Measurements from ENCODE around the gene PRRG3. TPM values are rescaled to one million over a fixed set of nuclear protein-coding genes. Genes with fewer than 3 reads are reported as not detected.

Gene PRRG3
- total RNA-seq, 2 experiments from 2014 or later, result not detected

- peaks cover 2% of the 10 kb centered on the region for H3K27me3 Mint-ChIP-seq
- no peak for ATAC-seq
- no peak overlapping the region for H3K27ac Mint-ChIP-seq
- ChIA-PET CTCF (interaction anchor here (1.5 kb wide), 1 partner anchor 8 kb away, joined by 3 read pairs; no protein-coding TSS in a partner anchor), POLR2A (no interaction called here)
- H3K4me1 Mint-ChIP-seq, result no peaks in the 10 kb centered on the region
- no peaks in the 10 kb centered on the region for H3K9me3 Mint-ChIP-seq (ENCODE audit: low read depth)
- H3K4me3 Mint-ChIP-seq, result no peak overlapping the region
- no peak for DNase-seq
- intact Hi-C loops (cut with DNase I, micrococcal nuclease), result no loop called here
- no peaks in the 10 kb centered on the region for H3K36me3 Mint-ChIP-seq (ENCODE audit: low read depth)
Measured at GRCh38 chrX:151711154-151711553, 15.9 kb downstream of the PRRG3 start.

- no peak for ATAC-seq
- Mint-ChIP-seq H3K27ac (no peak overlapping the region), H3K36me3 (ENCODE audit: low read depth) (no peaks in the 10 kb centered on the region), H3K27me3 (peaks cover 6% of the 10 kb centered on the region), H3K4me1 (no peaks in the 10 kb centered on the region), H3K4me3 (no peak overlapping the region), H3K9me3 (ENCODE audit: low read depth) (no peaks in the 10 kb centered on the region)
- intact Hi-C loops (cut with DNase I, micrococcal nuclease), result no loop called here
- CTCF ChIA-PET, result interaction anchor here (1.5 kb wide), 1 partner anchor 9 kb away, joined by 3 read pairs; no protein-coding TSS in a partner anchor
- POLR2A ChIA-PET, result no interaction called here
- no peak for DNase-seq
Measured at GRCh38 chrX:151711787-151712186, 16.5 kb downstream of the PRRG3 start.

- Mint-ChIP-seq H3K27me3 (peaks cover 6% of the 10 kb centered on the region), H3K9me3 (ENCODE audit: low read depth) (no peaks in the 10 kb centered on the region), H3K36me3 (ENCODE audit: low read depth) (no peaks in the 10 kb centered on the region), H3K4me1 (no peaks in the 10 kb centered on the region), H3K4me3 (no peak overlapping the region), H3K27ac (no peak overlapping the region)
- intact Hi-C loops (cut with DNase I, micrococcal nuclease), result no loop called here
- DNase-seq (no peak), ATAC-seq (no peak)
- ChIA-PET POLR2A (no interaction called here), CTCF (interaction anchor here (0.7 to 1.5 kb wide), 2 partner anchors 9 to 108 kb away, joined by 3 read pairs; no protein-coding TSS in a partner anchor)
Measured at GRCh38 chrX:151712253-151712652, 17.0 kb downstream of the PRRG3 start.

- no peak for ATAC-seq
- Mint-ChIP-seq H3K27me3 (peaks cover 6% of the 10 kb centered on the region), H3K4me1 (no peaks in the 10 kb centered on the region), H3K9me3 (ENCODE audit: low read depth) (no peaks in the 10 kb centered on the region), H3K36me3 (ENCODE audit: low read depth) (no peaks in the 10 kb centered on the region), H3K27ac (no peak overlapping the region), H3K4me3 (no peak overlapping the region)
- DNase-seq, result peak; percentile 34
- ChIA-PET POLR2A (no interaction called here), CTCF (no interaction called here)
- intact Hi-C loops (cut with DNase I, micrococcal nuclease), result no loop called here
Measured at GRCh38 chrX:151713849-151714248, 18.6 kb downstream of the PRRG3 start.

GRCh38 chrX:151714362-151714761 lies 19.1 kb downstream of the PRRG3 start:
- ChIA-PET CTCF (no interaction called here), POLR2A (no interaction called here)
- Mint-ChIP-seq H3K36me3 (ENCODE audit: low read depth) (no peaks in the 10 kb centered on the region), H3K27me3 (peaks cover 6% of the 10 kb centered on the region), H3K4me1 (no peaks in the 10 kb centered on the region), H3K27ac (no peak overlapping the region), H3K9me3 (ENCODE audit: low read depth) (no peaks in the 10 kb centered on the region), H3K4me3 (no peak overlapping the region)
- intact Hi-C loops (cut with DNase I, micrococcal nuclease), result no loop called here
- DNase-seq, result no peak
- no peak for ATAC-seq

- no peak for DNase-seq
- POLR2A ChIA-PET, result no interaction called here
- H3K4me1 Mint-ChIP-seq, result no peaks in the 10 kb centered on the region
- no peak within 1 kb of the TSS for H3K27ac Mint-ChIP-seq
- H3K27me3 Mint-ChIP-seq, result peaks cover 6% of the 10 kb centered on the region
- ATAC-seq, result no peak
- H3K4me3 Mint-ChIP-seq, result no peak within 1 kb of the TSS
- H3K9me3 Mint-ChIP-seq (ENCODE audit: low read depth), result no peaks in the 10 kb centered on the region
- CTCF ChIA-PET, result no interaction called here
- intact Hi-C loops (cut with DNase I, micrococcal nuclease), result no loop called here
- H3K36me3 Mint-ChIP-seq (ENCODE audit: low read depth), result no peaks in the 10 kb centered on the region
Measured at GRCh38 chrX:151715752-151716151, 20.5 kb downstream of the PRRG3 start, which contains the start of gene FATE1. FATE1 (plus strand) TSS chrX:151716035; CDS start chrX:151716120, 85 bp downstream.

GRCh38 chrX:151722241-151722846 lies 27.1 kb downstream of the PRRG3 start:
- CTCF ChIA-PET, result no interaction called here
- H3K27me3 Mint-ChIP-seq, result no peaks in the 10 kb centered on the region
- H3K27ac Mint-ChIP-seq, result no peak overlapping the region
- no peaks in the 10 kb centered on the region for H3K9me3 Mint-ChIP-seq (ENCODE audit: low read depth)
- peak; percentile 19 for DNase-seq
- H3K4me3 Mint-ChIP-seq, result no peak overlapping the region
- no peaks in the 10 kb centered on the region for H3K36me3 Mint-ChIP-seq (ENCODE audit: low read depth)
- intact Hi-C loops (cut with DNase I, micrococcal nuclease), result no loop called here
- no peak for ATAC-seq
- POLR2A ChIA-PET, result no interaction called here
- H3K4me1 Mint-ChIP-seq, result no peaks in the 10 kb centered on the region

GRCh38 chrX:151723156-151723760 lies 28.0 kb downstream of the PRRG3 start:
- no peaks in the 10 kb centered on the region for H3K4me1 Mint-ChIP-seq
- no peaks in the 10 kb centered on the region for H3K36me3 Mint-ChIP-seq (ENCODE audit: low read depth)
- no peak overlapping the region for H3K27ac Mint-ChIP-seq
- POLR2A ChIA-PET, result no interaction called here
- no peaks in the 10 kb centered on the region for H3K9me3 Mint-ChIP-seq (ENCODE audit: low read depth)
- no peak for ATAC-seq
- H3K4me3 Mint-ChIP-seq, result no peak overlapping the region
- intact Hi-C loops (cut with DNase I, micrococcal nuclease), result no loop called here
- CTCF ChIA-PET, result no interaction called here
- DNase-seq, result no peak
- no peaks in the 10 kb centered on the region for H3K27me3 Mint-ChIP-seq

- intact Hi-C loops (cut with DNase I, micrococcal nuclease), result no loop called here
- no peaks in the 10 kb centered on the region for H3K27me3 Mint-ChIP-seq
- no peak overlapping the region for H3K27ac Mint-ChIP-seq
- H3K4me1 Mint-ChIP-seq, result no peaks in the 10 kb centered on the region
- DNase-seq, result no peak
- no peaks in the 10 kb centered on the region for H3K9me3 Mint-ChIP-seq (ENCODE audit: low read depth)
- no peaks in the 10 kb centered on the region for H3K36me3 Mint-ChIP-seq (ENCODE audit: low read depth)
- POLR2A ChIA-PET, result no interaction called here
- no peak overlapping the region for H3K4me3 Mint-ChIP-seq
- ATAC-seq, result no peak
- CTCF ChIA-PET, result interaction anchor here (0.6 kb wide), 1 partner anchor 26 kb away, joined by 3 read pairs; no protein-coding TSS in a partner anchor
Measured at GRCh38 chrX:151724563-151725337, 29.5 kb downstream of the PRRG3 start.

- CTCF ChIA-PET, result no interaction called here
- POLR2A ChIA-PET, result no interaction called here
- DNase-seq, result no peak
- Mint-ChIP-seq H3K27me3 (no peaks in the 10 kb centered on the region), H3K27ac (no peak overlapping the region), H3K9me3 (ENCODE audit: low read depth) (no peaks in the 10 kb centered on the region), H3K36me3 (ENCODE audit: low read depth) (no peaks in the 10 kb centered on the region), H3K4me3 (no peak overlapping the region), H3K4me1 (no peaks in the 10 kb centered on the region)
- intact Hi-C loops (cut with DNase I, micrococcal nuclease), result no loop called here
- no peak for ATAC-seq
Measured at GRCh38 chrX:151725338-151725614, 30.0 kb downstream of the PRRG3 start.

GRCh38 chrX:151726751-151727150 lies 31.5 kb downstream of the PRRG3 start:
- ChIA-PET POLR2A (no interaction called here), CTCF (no interaction called here)
- ATAC-seq, result no peak
- Mint-ChIP-seq H3K4me1 (no peaks in the 10 kb centered on the region), H3K36me3 (ENCODE audit: low read depth) (no peaks in the 10 kb centered on the region), H3K27ac (no peak overlapping the region), H3K4me3 (no peak overlapping the region), H3K27me3 (no peaks in the 10 kb centered on the region), H3K9me3 (ENCODE audit: low read depth) (no peaks in the 10 kb centered on the region)
- no peak for DNase-seq
- intact Hi-C loops (cut with DNase I, micrococcal nuclease), result no loop called here

GRCh38 chrX:151727346-151727745 lies 32.1 kb downstream of the PRRG3 start:
- no peak overlapping the region for H3K27ac Mint-ChIP-seq
- H3K4me1 Mint-ChIP-seq, result no peaks in the 10 kb centered on the region
- H3K9me3 Mint-ChIP-seq (ENCODE audit: low read depth), result no peaks in the 10 kb centered on the region
- DNase-seq (no peak), ATAC-seq (no peak)
- CTCF ChIA-PET, result no interaction called here
- no peaks in the 10 kb centered on the region for H3K27me3 Mint-ChIP-seq
- no peaks in the 10 kb centered on the region for H3K36me3 Mint-ChIP-seq (ENCODE audit: low read depth)
- no peak overlapping the region for H3K4me3 Mint-ChIP-seq
- POLR2A ChIA-PET, result no interaction called here
- intact Hi-C loops (cut with DNase I, micrococcal nuclease), result no loop called here

Data from activated CD4-positive, alpha-beta T cell treated with anti-CD3 and anti-CD28 coated beads for 36 hours (primary cell).